Activated naive CD8-positive, alpha-beta T cell (primary cell): ENCODE results near the gene MRTFB.

ENCODE experiments used
- H3K27ac Mint-ChIP-seq: one replicate; pipeline ENCODE4 v1.8.0; 2021; ENCODE audit warnings: mixed read lengths
- H3K27me3 Mint-ChIP-seq: one replicate; pipeline ENCODE4 v1.8.0; 2021; ENCODE audit warnings: mixed read lengths
- H3K36me3 Mint-ChIP-seq: one replicate; pipeline ENCODE4 v1.8.0; 2021; ENCODE audit warnings: mixed read lengths
- H3K4me1 Mint-ChIP-seq: one replicate; pipeline ENCODE4 v1.8.0; 2021; ENCODE audit warnings: low read depth, mixed read lengths
- H3K4me3 Mint-ChIP-seq: one replicate; pipeline ENCODE4 v1.8.0; 2021; ENCODE audit warnings: mild to moderate bottlenecking, mixed read lengths
- H3K9me3 Mint-ChIP-seq: one replicate; pipeline ENCODE4 v1.8.0; 2021; ENCODE audit warnings: low read depth, mixed read lengths

MRTFB gene

GRCh38 chr16:14194721-14195120 is 123.6 kb downstream of the MRTFB start:
- Mint-ChIP-seq H3K36me3 (peaks cover 14% of the 10 kb centered on the region), H3K27me3 (no peaks in the 10 kb centered on the region), H3K27ac (no peak overlapping the region), H3K4me1 (peaks cover 47% of the 10 kb centered on the region), H3K4me3 (no peak overlapping the region), H3K9me3 (no peaks in the 10 kb centered on the region)

- Mint-ChIP-seq H3K4me3 (no peak overlapping the region), H3K27ac (peak overlapping the region; percentile 51), H3K36me3 (peaks cover 17% of the 10 kb centered on the region), H3K9me3 (no peaks in the 10 kb centered on the region), H3K4me1 (peaks cover 43% of the 10 kb centered on the region), H3K27me3 (no peaks in the 10 kb centered on the region)
These were observed 124.9 kb downstream of the MRTFB start for GRCh38 chr16:14196011-14196410.

- Mint-ChIP-seq H3K27me3 (no peaks in the 10 kb centered on the region), H3K27ac (peak overlapping the region; percentile 34), H3K4me3 (no peak overlapping the region), H3K4me1 (peaks cover 43% of the 10 kb centered on the region), H3K9me3 (no peaks in the 10 kb centered on the region), H3K36me3 (peaks cover 17% of the 10 kb centered on the region)
These were observed 125.4 kb downstream of the MRTFB start for GRCh38 chr16:14196539-14196938.

- Mint-ChIP-seq H3K36me3 (peaks cover 17% of the 10 kb centered on the region), H3K9me3 (no peaks in the 10 kb centered on the region), H3K27me3 (no peaks in the 10 kb centered on the region), H3K4me3 (no peak overlapping the region), H3K27ac (no peak overlapping the region), H3K4me1 (peaks cover 38% of the 10 kb centered on the region)
These were observed 126.9 kb downstream of the MRTFB start for GRCh38 chr16:14198012-14198411.

- peaks cover 14% of the 10 kb centered on the region for H3K36me3 Mint-ChIP-seq
- H3K4me1 Mint-ChIP-seq = peaks cover 33% of the 10 kb centered on the region
These were observed 127.5 kb downstream of the MRTFB start for GRCh38 chr16:14198572-14198971.

GRCh38 chr16:14199199-14199598 is 128.1 kb downstream of the MRTFB start:
- Mint-ChIP-seq H3K27ac (no peak overlapping the region), H3K4me3 (no peak overlapping the region), H3K9me3 (no peaks in the 10 kb centered on the region), H3K36me3 (peaks cover 14% of the 10 kb centered on the region), H3K4me1 (peaks cover 27% of the 10 kb centered on the region), H3K27me3 (no peaks in the 10 kb centered on the region)

More at GRCh38 chr16:14198572-14198971, 127.5 kb downstream of the MRTFB start:
- Mint-ChIP-seq H3K27me3 (no peaks in the 10 kb centered on the region), H3K9me3 (no peaks in the 10 kb centered on the region), H3K4me3 (no peak overlapping the region), H3K27ac (no peak overlapping the region)

GRCh38 chr16:14199624-14200023 is 128.5 kb downstream of the MRTFB start:
- Mint-ChIP-seq H3K4me3 (no peak overlapping the region), H3K36me3 (peaks cover 14% of the 10 kb centered on the region), H3K27me3 (no peaks in the 10 kb centered on the region), H3K27ac (no peak overlapping the region), H3K4me1 (peaks cover 26% of the 10 kb centered on the region), H3K9me3 (no peaks in the 10 kb centered on the region)

- Mint-ChIP-seq H3K27ac (no peak overlapping the region), H3K9me3 (no peaks in the 10 kb centered on the region), H3K4me3 (no peak overlapping the region), H3K27me3 (no peaks in the 10 kb centered on the region), H3K4me1 (peaks cover 6% of the 10 kb centered on the region), H3K36me3 (peaks cover 22% of the 10 kb centered on the region)
These were observed 131.0 kb downstream of the MRTFB start for GRCh38 chr16:14202095-14202494.

GRCh38 chr16:14202697-14203096 is 131.6 kb downstream of the MRTFB start:
- Mint-ChIP-seq H3K4me3 (no peak overlapping the region), H3K27me3 (no peaks in the 10 kb centered on the region), H3K27ac (no peak overlapping the region), H3K9me3 (no peaks in the 10 kb centered on the region), H3K36me3 (peaks cover 24% of the 10 kb centered on the region), H3K4me1 (peaks cover 3% of the 10 kb centered on the region)

- Mint-ChIP-seq H3K9me3 (no peaks in the 10 kb centered on the region), H3K27me3 (no peaks in the 10 kb centered on the region), H3K4me3 (no peak overlapping the region), H3K36me3 (peaks cover 24% of the 10 kb centered on the region), H3K4me1 (peaks cover 1% of the 10 kb centered on the region), H3K27ac (no peak overlapping the region)
These were observed 132.0 kb downstream of the MRTFB start for GRCh38 chr16:14203166-14203565.

GRCh38 chr16:14205666-14206065 is 134.5 kb downstream of the MRTFB start:
- no peak overlapping the region for H3K4me3 Mint-ChIP-seq
- H3K27me3 Mint-ChIP-seq = no peaks in the 10 kb centered on the region
- H3K36me3 Mint-ChIP-seq = peaks cover 14% of the 10 kb centered on the region

GRCh38 chr16:14211856-14212543 is 140.9 kb downstream of the MRTFB start:
- H3K36me3 Mint-ChIP-seq = peaks cover 23% of the 10 kb centered on the region
- H3K9me3 Mint-ChIP-seq = no peaks in the 10 kb centered on the region
- H3K27ac Mint-ChIP-seq = no peak overlapping the region
- no peak overlapping the region for H3K4me3 Mint-ChIP-seq
- H3K27me3 Mint-ChIP-seq = no peaks in the 10 kb centered on the region
- H3K4me1 Mint-ChIP-seq = no peaks in the 10 kb centered on the region

More at GRCh38 chr16:14205666-14206065, 134.5 kb downstream of the MRTFB start:
- Mint-ChIP-seq H3K4me1 (no peaks in the 10 kb centered on the region), H3K9me3 (no peaks in the 10 kb centered on the region), H3K27ac (no peak overlapping the region)

- Mint-ChIP-seq H3K4me3 (no peak overlapping the region), H3K36me3 (peaks cover 36% of the 10 kb centered on the region)
These were observed 144.8 kb downstream of the MRTFB start for GRCh38 chr16:14215941-14216340.

GRCh38 chr16:14219983-14220382 is 148.9 kb downstream of the MRTFB start:
- Mint-ChIP-seq H3K4me1 (no peaks in the 10 kb centered on the region), H3K4me3 (no peak overlapping the region), H3K27ac (no peak overlapping the region), H3K36me3 (peaks cover 46% of the 10 kb centered on the region), H3K27me3 (no peaks in the 10 kb centered on the region), H3K9me3 (peaks cover 3% of the 10 kb centered on the region)

More at GRCh38 chr16:14215941-14216340, 144.8 kb downstream of the MRTFB start:
- Mint-ChIP-seq H3K27me3 (no peaks in the 10 kb centered on the region), H3K9me3 (no peaks in the 10 kb centered on the region), H3K27ac (no peak overlapping the region), H3K4me1 (no peaks in the 10 kb centered on the region)

GRCh38 chr16:14223632-14224031 is 152.5 kb downstream of the MRTFB start:
- Mint-ChIP-seq H3K9me3 (peaks cover 3% of the 10 kb centered on the region), H3K4me3 (no peak overlapping the region), H3K27me3 (no peaks in the 10 kb centered on the region), H3K27ac (no peak overlapping the region), H3K36me3 (peaks cover 45% of the 10 kb centered on the region), H3K4me1 (no peaks in the 10 kb centered on the region)

GRCh38 chr16:14225457-14225856 is 154.3 kb downstream of the MRTFB start:
- Mint-ChIP-seq H3K27me3 (no peaks in the 10 kb centered on the region), H3K27ac (no peak overlapping the region), H3K9me3 (peaks cover 3% of the 10 kb centered on the region), H3K4me3 (no peak overlapping the region), H3K36me3 (peaks cover 33% of the 10 kb centered on the region), H3K4me1 (no peaks in the 10 kb centered on the region)
